Adrenal gland (tissue), 12 donors: ENCODE results near the gene EXOSC1. TPM values are rescaled to one million over a fixed set of nuclear protein-coding genes. Genes with fewer than 3 reads are reported as not detected.
"Not testable (repeated sequence)": the region's sequence is repeated elsewhere in the genome, so short reads cannot be mapped to it uniquely, and the experiment has no call there.

Source experiments
- DNase-seq, 7 donors: peaks; one replicate each; pipeline ENCODE4 v3.0.0-alpha.2; 2019 to 2020
- H3K27ac ChIP-seq, 5 donors: fragments of 200-600 bp; sonication (generic) in 4 of 5; 1 replicate in 3 of 5; 2 replicates in 2 of 5; pipeline versions ENCODE4 v1.5.1 to v1.8.0; 2016 to 2020; ENCODE audit warnings: mild to moderate bottlenecking in 1 of 5
- H3K27me3 ChIP-seq: fragments of 200-600 bp; 2 replicates; pipeline ENCODE4 v1.8.0; 2021
- H3K36me3 ChIP-seq, 2 donors: fragments of 200-600 bp; replicated peaks in 1 of 2; 1 replicate in 1 of 2; 2 replicates in 1 of 2; pipeline versions ENCODE4 v1.5.1 to v1.8.0; 2018 to 2022
- H3K4me1 ChIP-seq, 2 donors: fragments of 200-600 bp; replicated peaks in 1 of 2; 1 replicate in 1 of 2; 2 replicates in 1 of 2; pipeline versions ENCODE4 v1.5.1 to v1.8.0; 2018 to 2021
- H3K4me3 ChIP-seq, 4 donors: fragments of 200-600 bp; sonication (generic) in 3 of 4; one replicate each; pipeline ENCODE4 v1.5.1; 2016 to 2018
- H3K9me3 ChIP-seq, 3 donors: fragments of 200-600 bp; sonication (generic) in 1 of 3; replicated peaks in 1 of 3; 1 replicate in 2 of 3; 2 replicates in 1 of 3; pipeline versions ENCODE4 v1.5.1 to v1.8.0; 2016 to 2021
- POLR2A ChIP-seq, 2 donors: fragments of 450-650 bp; IDR thresholded peaks; one replicate each; pipeline ENCODE4 v1.6.1; 2017; ENCODE audit warnings: antibody characterized with exemption in 2 of 2, mild to moderate bottlenecking in 2 of 2, moderate library complexity in 1 of 2
- WGBS, 4 donors: extraction: QIAGEN DNeasy Blood & Tissue Kit in 2 of 4; methylation state at CpG; one replicate each; pipeline versions ENCODE4 v1.1.5 to v1.1.7; 2013 to 2017; 5-methylcytosine and 5-hydroxymethylcytosine counted together
- intact Hi-C, 2 donors: fragments of 100-400 bp; cut with DNase I; formaldehyde crosslinking; loops; one replicate each; pipeline versions ENCODE4 v1.14.1 to v1.15.0; 2022 to 2023
- polyA plus RNA-seq, 3 donors: library from polyadenylated mRNA; stranded (reverse); fragments of 200-250 nt in 2 of 3; fragments of 350-450 nt in 1 of 3; fragmentation: Illumina TruSeq in 1 of 3; extraction: RNeasy Lipid Tissue Mini Kit (QIAGEN cat#74804) in 1 of 3; gene quantifications; one replicate each; pipeline ENCODE4 v1.2.3, GENCODE V29; 2013 to 2014
- total RNA-seq, 9 donors: library from RNA; depleted of rRNA in 4 of 9; stranded (reverse); fragments of >200 nt in 4 of 9; fragments of 120-200 nt in 1 of 9; fragmentation: NEBNext Ultra II Directional in 1 of 9; extraction: Animal tissue kit (Norgen Biotek cat#: 25700) in 1 of 9; gene quantifications; one replicate each; pipeline versions ENCODE4 v1.1.0 to v1.2.4, GENCODE V29; 2013 to 2023
- TF ChIP-seq, protein P1 (sequence below), 6 experiments: fragments of 450-650 bp in 4 of 6; fragments of 200-600 bp in 2 of 6; sonication (generic) in 1 of 6; IDR thresholded peaks; 1 replicate in 5 of 6; 2 replicates in 1 of 6; pipeline versions ENCODE4 v1.5.1 to v1.8.0; 2016 to 2021; ENCODE audit warnings: antibody characterized with exemption in 6 of 6, mild to moderate bottlenecking in 2 of 6, moderate library complexity in 1 of 6
- donor health status: healthy with polysubstance abuse.
- donor health status: Bipolar disorder and iron deficiency.
- donor health status: DM: yes; HTN: yes; CAD: no.
- donor health status: DM: no; HTN: no; CAD: no.
- donor health status: DM: no; HTN: no; CAD: no.
- donor health status: DM: yes; HTN: yes; CAD: no.

The EXOSC1 gene
- total and polyA plus RNA-seq, 12 donors, result 22.3 to 95.8 (median 36.0) TPM

GRCh38 chr10:97407211-97407951 is 38.4 kb downstream of the EXOSC1 start:
- Histone ChIP-seq H3K27ac (peak overlapping the region in 1 of 5 donors; percentile 24), H3K4me3 (no peak overlapping the region), H3K27me3 (no peaks in the 10 kb centered on the region), H3K9me3 (no peaks in the 10 kb centered on the region), H3K4me1 (peaks cover 0 to 15% of the 10 kb centered on the region in 2 donors), H3K36me3 (no peaks in the 10 kb centered on the region)
- DNase-seq, result peak; percentile 58 to 83 (median 68)
- intact Hi-C loops, result no loop called here
- WGBS, 4 donors, result 0 to 4% (median 2%) methylated on average over 6 to 10 of the region's 10 CpGs
- TF ChIP-seq POLR2A (IDR thresholded peaks at IDR 0.05), result no peak
- TF ChIP-seq, protein P1, sequence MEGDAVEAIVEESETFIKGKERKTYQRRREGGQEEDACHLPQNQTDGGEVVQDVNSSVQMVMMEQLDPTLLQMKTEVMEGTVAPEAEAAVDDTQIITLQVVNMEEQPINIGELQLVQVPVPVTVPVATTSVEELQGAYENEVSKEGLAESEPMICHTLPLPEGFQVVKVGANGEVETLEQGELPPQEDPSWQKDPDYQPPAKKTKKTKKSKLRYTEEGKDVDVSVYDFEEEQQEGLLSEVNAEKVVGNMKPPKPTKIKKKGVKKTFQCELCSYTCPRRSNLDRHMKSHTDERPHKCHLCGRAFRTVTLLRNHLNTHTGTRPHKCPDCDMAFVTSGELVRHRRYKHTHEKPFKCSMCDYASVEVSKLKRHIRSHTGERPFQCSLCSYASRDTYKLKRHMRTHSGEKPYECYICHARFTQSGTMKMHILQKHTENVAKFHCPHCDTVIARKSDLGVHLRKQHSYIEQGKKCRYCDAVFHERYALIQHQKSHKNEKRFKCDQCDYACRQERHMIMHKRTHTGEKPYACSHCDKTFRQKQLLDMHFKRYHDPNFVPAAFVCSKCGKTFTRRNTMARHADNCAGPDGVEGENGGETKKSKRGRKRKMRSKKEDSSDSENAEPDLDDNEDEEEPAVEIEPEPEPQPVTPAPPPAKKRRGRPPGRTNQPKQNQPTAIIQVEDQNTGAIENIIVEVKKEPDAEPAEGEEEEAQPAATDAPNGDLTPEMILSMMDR (IDR thresholded peaks at IDR 0.05), result peak; percentile 77 to 91 (median 84)

GRCh38 chr10:97406483-97406882 is 39.3 kb downstream of the EXOSC1 start:
- intact Hi-C loops, DNase-seq, H3K27me3 ChIP-seq, H3K4me3 ChIP-seq, H3K9me3 ChIP-seq, H3K36me3 ChIP-seq: not testable (repeated sequence)
- peaks cover 0 to 17% of the 10 kb centered on the region in 2 donors for H3K4me1 ChIP-seq
- peak overlapping the region in 1 of 5 donors; percentile 8 for H3K27ac ChIP-seq
- 71 to 87% (median 78%) methylated on average over 7 of the region's 7 CpGs for WGBS, 4 donors

GRCh38 chr10:97406064-97406463 is 39.7 kb downstream of the EXOSC1 start:
- H3K9me3 ChIP-seq, result no peaks in the 10 kb centered on the region
- no peaks in the 10 kb centered on the region for H3K36me3 ChIP-seq
- H3K4me1 ChIP-seq, result peaks cover 0 to 19% of the 10 kb centered on the region in 2 donors
- TF ChIP-seq, protein P1 (IDR thresholded peaks at IDR 0.05), result no peak
- no peak for TF ChIP-seq POLR2A (IDR thresholded peaks at IDR 0.05)
- 67 to 78% (median 70%) methylated on average over 3 of the region's 3 CpGs for WGBS, 4 donors
- no peak for DNase-seq
- no peak overlapping the region for H3K27ac ChIP-seq
- H3K27me3 ChIP-seq, result no peaks in the 10 kb centered on the region
- intact Hi-C loops, result no loop called here
- no peak overlapping the region for H3K4me3 ChIP-seq

DNA sequence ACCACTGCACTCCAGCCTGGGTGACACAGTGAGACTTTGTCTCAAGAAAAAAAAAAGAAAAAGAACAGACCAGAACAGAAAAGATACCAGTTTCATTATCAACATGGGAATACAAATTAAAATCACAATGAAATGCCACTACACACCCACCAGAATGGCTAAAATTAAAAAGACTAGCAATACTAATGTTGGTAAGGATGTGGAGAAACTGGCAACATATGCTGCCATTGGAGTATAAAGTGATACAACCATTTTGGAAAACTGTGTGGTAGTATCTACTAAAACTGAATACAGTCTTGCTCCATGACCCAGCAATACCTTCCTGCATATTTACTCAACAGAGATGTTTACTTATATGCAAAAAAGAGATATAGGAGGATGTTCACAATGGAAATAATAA is 41.8 kb downstream of the EXOSC1 start:
- intact Hi-C loops, result no loop called here
- no peak for TF ChIP-seq POLR2A (IDR thresholded peaks at IDR 0.05)
- TF ChIP-seq, protein P1 (IDR thresholded peaks at IDR 0.05), result no peak
- H3K9me3 ChIP-seq, result no peaks in the 10 kb centered on the region

More for the DNA sequence above, 41.8 kb downstream of the EXOSC1 start:
- no peak for DNase-seq
- no peaks in the 10 kb centered on the region for H3K27me3 ChIP-seq
- no peak overlapping the region for H3K27ac ChIP-seq
- H3K36me3 ChIP-seq, result no peaks in the 10 kb centered on the region
- H3K4me1 ChIP-seq, result peaks cover 9 to 29% of the 10 kb centered on the region in 2 donors
- H3K4me3 ChIP-seq, result no peak overlapping the region
